Measurements from ENCODE around the gene FEM1C. TPM values are rescaled to one million over a fixed set of nuclear protein-coding genes. Genes with fewer than 3 reads are reported as not detected.
"Not testable (repeated sequence)": the region's sequence is repeated elsewhere in the genome, so short reads cannot be mapped to it uniquely, and the experiment has no call there.

Gene FEM1C
- total RNA-seq, 1 donor: 17.4 TPM

- no peak for TF ChIP-seq CTCF (IDR thresholded peaks at IDR 0.05; ENCODE audit: extremely low read depth, low read depth, low read length)
- no peaks in the 10 kb centered on the region for H3K27me3 ChIP-seq (ENCODE audit: insufficient read depth, low read length)
- H2AFZ ChIP-seq (ENCODE audit: low read length): no peak overlapping the region
- H3K4me1 ChIP-seq (ENCODE audit: insufficient read depth, low read length): no peaks in the 10 kb centered on the region
- H3K4me3 ChIP-seq (ENCODE audit: insufficient read depth, low read length): no peak overlapping the region
- H3K36me3 ChIP-seq (ENCODE audit: insufficient read depth, low read length): no peaks in the 10 kb centered on the region
- no peaks in the 10 kb centered on the region for H3K9me3 ChIP-seq (ENCODE audit: low read depth, low read length)
- no peak overlapping the region for H3K27ac ChIP-seq (ENCODE audit: low read depth, low read length)
- H3K79me2 ChIP-seq (ENCODE audit: insufficient read depth, low read length): no peaks in the 10 kb centered on the region
- no peak overlapping the region for H3K4me2 ChIP-seq (ENCODE audit: insufficient read depth, low read length)
- no peak for DNase-seq (ENCODE audit: insufficient read length, low spot score, missing footprints)
- no peaks in the 10 kb centered on the region for H4K20me1 ChIP-seq (ENCODE audit: insufficient read depth, low read length)
Measured at GRCh38 chr5:115484368-115484767, 60.2 kb downstream of the FEM1C start.

GRCh38 chr5:115480900-115481299, 63.7 kb downstream of the FEM1C start:
- H3K4me3 ChIP-seq (ENCODE audit: insufficient read depth, low read length): no peak overlapping the region
- no peaks in the 10 kb centered on the region for H3K9me3 ChIP-seq (ENCODE audit: low read depth, low read length)
- no peak overlapping the region for H3K27ac ChIP-seq (ENCODE audit: low read depth, low read length)
- no peaks in the 10 kb centered on the region for H3K4me1 ChIP-seq (ENCODE audit: insufficient read depth, low read length)
- TF ChIP-seq CTCF (IDR thresholded peaks at IDR 0.05; ENCODE audit: extremely low read depth, low read depth, low read length): no peak
- H2AFZ ChIP-seq (ENCODE audit: low read length): no peak overlapping the region
- H3K27me3 ChIP-seq (ENCODE audit: insufficient read depth, low read length): no peaks in the 10 kb centered on the region
- no peaks in the 10 kb centered on the region for H4K20me1 ChIP-seq (ENCODE audit: insufficient read depth, low read length)
- H3K4me2 ChIP-seq (ENCODE audit: insufficient read depth, low read length): no peak overlapping the region
- H3K79me2 ChIP-seq (ENCODE audit: insufficient read depth, low read length): no peaks in the 10 kb centered on the region
- H3K36me3 ChIP-seq (ENCODE audit: insufficient read depth, low read length): no peaks in the 10 kb centered on the region
- DNase-seq (ENCODE audit: insufficient read length, low spot score, missing footprints): no peak

GRCh38 chr5:115480271-115480670, 64.3 kb downstream of the FEM1C start:
- Histone ChIP-seq H3K9me3 (ENCODE audit: low read depth, low read length) (no peaks in the 10 kb centered on the region), H3K27me3 (ENCODE audit: insufficient read depth, low read length) (no peaks in the 10 kb centered on the region), H2AFZ (ENCODE audit: low read length) (no peak overlapping the region), H3K79me2 (ENCODE audit: insufficient read depth, low read length) (no peaks in the 10 kb centered on the region), H4K20me1 (ENCODE audit: insufficient read depth, low read length) (no peaks in the 10 kb centered on the region), H3K27ac (ENCODE audit: low read depth, low read length) (no peak overlapping the region), H3K4me3 (ENCODE audit: insufficient read depth, low read length) (no peak overlapping the region), H3K4me1 (ENCODE audit: insufficient read depth, low read length) (no peaks in the 10 kb centered on the region), H3K4me2 (ENCODE audit: insufficient read depth, low read length) (no peak overlapping the region), H3K36me3 (ENCODE audit: insufficient read depth, low read length) (no peaks in the 10 kb centered on the region)
- TF ChIP-seq CTCF (IDR thresholded peaks at IDR 0.05; ENCODE audit: extremely low read depth, low read depth, low read length): no peak
- DNase-seq (ENCODE audit: insufficient read length, low spot score, missing footprints): no peak

- H3K27ac ChIP-seq (ENCODE audit: low read depth, low read length); H2AFZ ChIP-seq (ENCODE audit: low read length); H3K9me3 ChIP-seq (ENCODE audit: low read depth, low read length); H4K20me1 ChIP-seq (ENCODE audit: insufficient read depth, low read length); H3K4me3 ChIP-seq (ENCODE audit: insufficient read depth, low read length); DNase-seq (ENCODE audit: insufficient read length, low spot score, missing footprints); H3K27me3 ChIP-seq (ENCODE audit: insufficient read depth, low read length); H3K4me1 ChIP-seq (ENCODE audit: insufficient read depth, low read length); H3K36me3 ChIP-seq (ENCODE audit: insufficient read depth, low read length); H3K4me2 ChIP-seq (ENCODE audit: insufficient read depth, low read length); H3K79me2 ChIP-seq (ENCODE audit: insufficient read depth, low read length): not testable (repeated sequence)
Measured at GRCh38 chr5:115479166-115479873, 65.3 kb downstream of the FEM1C start.

All from osteoblast (primary cell).